Epithelial cell of esophagus (primary cell): Measurements from ENCODE around the gene NSFL1C.
A peak's percentile ranks its signal among the peaks of the same experiment; 100 is the strongest.

Source experiments
- DNase-seq: peaks from one replicate; pipeline ENCODE4 v3.0.0; 2010; ENCODE audit warnings: low read depth
- H3K4me3 ChIP-seq: 2 replicates; pipeline ENCODE4 v1.5.1; 2011; ENCODE audit warnings: mild to moderate bottlenecking, low read length, control low read depth
- CTCF ChIP-seq: IDR thresholded peaks from 2 replicates; pipeline ENCODE4 v1.5.1; 2011; ENCODE audit warnings: low read depth, mild to moderate bottlenecking, low read length, control low read depth, inconsistent platforms; ENCODE audit not compliant: insufficient read depth; ENCODE audit errors: missing control alignments

Gene NSFL1C

DNA sequence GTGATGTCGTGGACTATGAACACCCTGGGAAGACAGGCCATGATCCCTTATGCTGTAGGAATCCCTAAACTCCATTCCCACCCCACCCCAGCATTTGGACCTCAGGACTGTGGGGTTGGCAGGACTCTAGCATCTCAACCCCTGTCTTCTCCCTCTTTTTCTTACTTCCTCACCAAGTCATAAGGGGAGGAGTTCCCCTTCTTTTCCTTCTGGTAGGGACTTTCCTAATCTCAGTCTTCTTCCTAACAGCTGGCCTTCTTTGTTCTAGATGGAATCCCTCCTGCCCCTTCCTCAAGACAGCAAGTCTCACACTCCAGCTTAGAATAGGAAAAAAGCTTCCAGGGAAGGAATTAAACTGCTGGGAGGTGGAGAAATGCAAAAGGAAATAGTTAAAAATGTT lies 26.9 kb upstream of the NSFL1C start:
- no peak for TF ChIP-seq CTCF
- H3K4me3 ChIP-seq = no peak overlapping the region
- no peak for DNase-seq

GRCh38 chr20:1491860-1492642 lies 25.4 kb upstream of the NSFL1C start:
- TF ChIP-seq CTCF = no peak
- H3K4me3 ChIP-seq = no peak overlapping the region
- no peak for DNase-seq

GRCh38 chr20:1491281-1491840 lies 24.7 kb upstream of the NSFL1C start, which contains the start of gene SIRPB2:
Gene SIRPB2, minus strand, starts transcription at chr20:1491420. Its CDS starts 61 bp downstream, at chr20:1491359.
- no peak within 1 kb of the TSS for H3K4me3 ChIP-seq
- TF ChIP-seq CTCF = no peak
- no peak for DNase-seq

- TF ChIP-seq CTCF = no peak
- no peak for DNase-seq
- H3K4me3 ChIP-seq = no peak overlapping the region
These were observed 24.1 kb upstream of the NSFL1C start for GRCh38 chr20:1490643-1491195.

GRCh38 chr20:1489764-1490436 lies 23.3 kb upstream of the NSFL1C start:
- peak; percentile 92 for DNase-seq
- peak; percentile 2 for TF ChIP-seq CTCF
- H3K4me3 ChIP-seq = no peak overlapping the region

GRCh38 chr20:1489325-1489724 lies 22.7 kb upstream of the NSFL1C start:
- no peak overlapping the region for H3K4me3 ChIP-seq

More at GRCh38 chr20:1489325-1489724, 22.7 kb upstream of the NSFL1C start:
- DNase-seq = no peak
- TF ChIP-seq CTCF = no peak
